NCI-H748 treated with DMSO at 0.1 percent for 48 hours (cell line): ENCODE data around the gene STRIT1.
"Not testable (repeated sequence)": the region's sequence is repeated elsewhere in the genome, so short reads cannot be mapped to it uniquely, and the experiment has no call there.

Experiments used
- DNase-seq: peaks from one replicate; lab custom pipeline; 2025; lab: John Stamatoyannopoulos, UW

Gene STRIT1

GRCh38 chr3:155270485-155271342 lies 22.8 kb downstream of the STRIT1 start:
- DNase-seq = no peak

- DNase-seq = no peak
Measured at GRCh38 chr3:155270063-155270462, 23.4 kb downstream of the STRIT1 start.

- DNase-seq = not testable (repeated sequence)
Measured at GRCh38 chr3:155262855-155263254, 30.6 kb downstream of the STRIT1 start.

- no peak for DNase-seq
Measured at GRCh38 chr3:155262295-155262694, 31.2 kb downstream of the STRIT1 start.

GRCh38 chr3:155254445-155254844 lies 39.0 kb downstream of the STRIT1 start:
- no peak for DNase-seq

- DNase-seq = no peak
Measured at GRCh38 chr3:155252535-155252934, 40.9 kb downstream of the STRIT1 start.

GRCh38 chr3:155252021-155252420 lies 41.5 kb downstream of the STRIT1 start:
- DNase-seq = no peak

GRCh38 chr3:155248531-155249187 lies 44.8 kb downstream of the STRIT1 start:
- DNase-seq = no peak

GRCh38 chr3:155244699-155245098 lies 48.8 kb downstream of the STRIT1 start:
- DNase-seq = no peak

GRCh38 chr3:155244216-155244615 lies 49.3 kb downstream of the STRIT1 start:
- no peak for DNase-seq

- no peak for DNase-seq
Measured at GRCh38 chr3:155243512-155243921, 50.0 kb downstream of the STRIT1 start.

- no peak for DNase-seq
Measured at GRCh38 chr3:155242342-155242741, 51.1 kb downstream of the STRIT1 start.

- DNase-seq = no peak
Measured at GRCh38 chr3:155241579-155241978, 51.9 kb downstream of the STRIT1 start.
